GM20000 (cell line): ENCODE measurements around the gene SYNRG.

ENCODE experiments used
- DNase-seq: peaks from one replicate; pipeline ENCODE4 v3.0.0; 2012; ENCODE audit warnings: low spot score
- CTCF ChIP-seq: IDR thresholded peaks from 2 replicates; pipeline ENCODE4 v1.5.1; 2012; ENCODE audit warnings: mild to moderate bottlenecking, control low read depth; ENCODE audit errors: extremely low read depth, missing control alignments

Gene SYNRG

DNA sequence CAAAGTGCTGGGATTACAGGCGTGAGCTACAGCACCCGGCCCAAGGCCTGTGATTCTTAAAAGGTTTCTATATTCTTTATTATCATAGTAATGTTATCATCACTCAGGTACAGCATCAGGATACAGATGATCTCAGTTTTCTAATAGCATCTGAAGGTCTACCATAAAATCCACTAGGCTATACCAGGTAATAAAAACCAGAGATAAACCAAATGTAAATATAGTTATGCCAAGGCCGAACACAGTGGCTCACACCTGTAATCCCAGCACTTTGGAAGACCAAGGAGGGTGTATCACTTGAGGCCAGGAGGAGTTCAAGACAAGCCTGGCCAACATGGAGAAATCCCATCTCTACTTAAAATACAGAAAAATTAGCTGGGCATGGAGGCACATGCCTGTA lies 53.8 kb downstream of the SYNRG start:
- TF ChIP-seq CTCF = no peak
- DNase-seq = no peak

GRCh38 chr17:37553401-37553966 lies 55.7 kb downstream of the SYNRG start:
- no peak for DNase-seq
- TF ChIP-seq CTCF = no peak

DNA sequence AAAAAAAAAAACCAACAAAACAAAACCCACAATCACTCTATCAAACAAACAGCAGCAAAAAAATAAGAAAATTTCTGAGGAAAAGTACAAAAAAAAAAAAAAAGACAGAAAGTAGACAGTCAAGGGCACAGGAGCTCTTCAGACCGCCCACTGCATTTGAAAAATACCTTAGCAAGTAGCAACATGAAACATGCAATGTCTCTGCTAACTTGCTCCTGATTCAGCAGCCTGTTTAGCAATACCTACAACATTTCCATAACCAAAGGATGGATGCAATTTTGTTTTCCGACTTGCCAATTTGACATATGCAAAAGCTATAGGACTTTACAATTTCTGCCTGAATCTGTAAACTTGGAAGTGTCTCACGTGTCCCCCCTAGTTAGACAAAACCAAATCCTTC lies 57.4 kb downstream of the SYNRG start:
- no peak for DNase-seq

GRCh38 chr17:37547986-37548385 lies 61.2 kb downstream of the SYNRG start:
- no peak for TF ChIP-seq CTCF
- no peak for DNase-seq

More for the DNA sequence above, 57.4 kb downstream of the SYNRG start:
- no peak for TF ChIP-seq CTCF

DNA sequence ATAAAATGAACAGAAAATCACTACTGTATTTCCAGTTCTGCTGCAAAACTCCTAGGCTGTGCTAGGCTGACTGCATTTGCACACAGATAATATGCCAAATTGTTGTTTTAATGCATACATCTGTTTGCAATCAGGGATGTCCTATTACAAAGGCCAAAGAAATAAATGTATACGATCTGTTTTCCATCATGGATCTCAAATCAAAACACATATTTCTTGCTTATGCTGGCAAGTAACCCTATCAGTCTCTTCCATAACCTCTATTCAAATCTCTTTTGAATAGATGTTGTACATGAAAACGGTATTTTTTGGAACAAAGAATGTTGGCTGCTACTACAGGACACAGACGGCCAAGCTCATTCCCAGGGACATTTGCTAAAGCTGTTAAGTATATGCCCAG lies 62.9 kb downstream of the SYNRG start:
- TF ChIP-seq CTCF = no peak
- DNase-seq = no peak

- DNase-seq = no peak
These were observed 63.7 kb downstream of the SYNRG start for GRCh38 chr17:37545486-37545885.

GRCh38 chr17:37543637-37544052 lies 65.6 kb downstream of the SYNRG start:
- no peak for TF ChIP-seq CTCF
- no peak for DNase-seq

More at GRCh38 chr17:37545486-37545885, 63.7 kb downstream of the SYNRG start:
- no peak for TF ChIP-seq CTCF
